Mammary epithelial cell (primary cell): Measurements from ENCODE around the gene MEGF6.

Experiments used
- CTCF ChIP-seq, 2 donors: IDR thresholded peaks in 1 of 2; conservative IDR thresholded peaks in 1 of 2; 2 replicates each; pipeline ENCODE4 v1.5.1; 2011 to 2012; ENCODE audit warnings: inconsistent platforms in 2 of 2, low read length in 2 of 2, mild to moderate bottlenecking in 2 of 2, control low read depth in 1 of 2, low read depth in 1 of 2; ENCODE audit not compliant: insufficient read depth in 1 of 2; ENCODE audit errors: extremely low read depth in 1 of 2
- EZH2 ChIP-seq: IDR thresholded peaks from 2 replicates; pipeline ENCODE4 v1.6.1; 2012; ENCODE audit warnings: low read length, inconsistent platforms, borderline replicate concordance

DNA sequence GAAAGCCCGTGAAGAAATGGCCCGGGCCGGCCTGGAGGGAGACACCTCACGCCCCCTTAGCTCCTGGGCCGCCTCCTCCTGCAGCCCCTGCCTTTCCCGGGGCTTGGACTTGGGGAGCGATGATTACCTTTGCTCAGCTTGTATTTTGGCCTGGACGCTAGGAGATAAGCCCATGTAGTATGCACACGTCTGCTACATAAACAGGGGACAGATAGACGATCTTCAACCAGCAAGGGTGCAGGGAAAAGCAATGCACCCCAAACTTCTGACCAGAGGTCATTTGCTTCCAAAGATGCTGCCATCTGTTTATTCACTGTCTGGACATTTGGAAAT, 41.9 kb upstream of the MEGF6 start:
- no peak for TF ChIP-seq CTCF (conservative IDR thresholded peaks at IDR 0.05 in 1 of 2, IDR thresholded peaks at IDR 0.05 in 1 of 2; ENCODE audit: extremely low read depth in 1 of 2, insufficient read depth in 1 of 2, low read depth in 1 of 2, low read length in 2 of 2)
- TF ChIP-seq EZH2: no peak
